ENCODE data around the gene ZNF445.
"Not testable (repeated sequence)": the region's sequence is repeated elsewhere in the genome, so short reads cannot be mapped to it uniquely, and the experiment has no call there.

The ZNF445 gene

DNA sequence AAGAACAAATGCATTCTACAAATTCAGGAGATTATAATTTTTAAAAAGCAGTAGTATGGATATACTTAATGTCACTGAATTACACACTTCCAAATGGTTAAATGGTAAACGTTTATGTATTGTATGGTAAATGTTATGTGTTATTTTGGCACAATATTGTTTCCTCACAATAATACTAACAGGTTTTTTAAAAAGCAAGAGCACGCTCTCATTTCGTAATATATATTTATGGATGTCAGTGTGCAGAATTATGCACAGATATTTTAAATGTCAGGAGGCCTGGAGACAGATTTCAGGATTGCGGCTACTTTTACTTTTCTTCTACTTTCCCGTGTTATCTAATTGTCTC, 533 bp downstream of the ZNF445 start:
- no peak for DNase-seq (ENCODE audit: low read depth in 4 of 4, low spot score in 1 of 4)

DNA sequence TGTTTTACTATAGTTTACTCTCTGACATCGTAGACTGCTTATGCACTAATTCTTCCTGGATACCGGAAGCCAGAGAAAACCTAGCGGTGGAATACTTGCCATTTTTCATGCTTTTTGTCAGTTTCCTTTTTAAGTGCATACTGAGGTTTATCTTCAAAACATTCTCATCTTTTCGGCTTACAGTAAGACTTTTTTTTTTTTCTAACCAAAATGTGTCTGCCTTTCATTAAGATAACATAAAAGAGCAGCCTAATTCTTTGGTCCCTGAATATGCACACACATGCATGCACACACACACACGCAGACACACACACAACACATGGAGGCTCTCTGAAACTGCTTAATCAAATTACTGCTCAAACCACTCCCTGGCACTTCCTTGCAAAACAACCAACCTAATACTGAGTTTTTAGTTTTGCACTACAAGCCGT, 1.3 kb downstream of the ZNF445 start:
- DNase-seq (ENCODE audit: low read depth in 4 of 4, low spot score in 1 of 4) = no peak

DNA sequence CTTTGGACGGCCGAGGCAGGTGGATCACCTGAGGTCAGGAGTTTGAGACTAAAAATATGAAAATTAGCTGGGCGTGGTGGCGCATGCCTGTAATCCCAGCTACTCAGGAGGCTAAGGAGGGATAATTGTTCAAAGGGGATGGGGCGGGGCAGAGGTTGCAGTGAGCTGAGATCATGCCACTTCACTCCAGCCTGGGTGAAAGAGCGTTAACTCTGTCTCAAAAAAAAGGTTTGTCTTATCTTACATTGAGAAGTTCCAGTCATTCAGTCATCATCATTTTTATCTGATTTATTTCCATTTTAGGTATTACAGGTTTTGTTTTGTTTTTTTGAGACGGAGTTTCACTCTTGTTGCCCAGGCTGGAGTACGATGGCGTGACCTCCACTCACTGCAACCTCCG, 2.6 kb downstream of the ZNF445 start:
- not testable (repeated sequence) for DNase-seq (ENCODE audit: low read depth in 4 of 4, low spot score in 1 of 4)

DNA sequence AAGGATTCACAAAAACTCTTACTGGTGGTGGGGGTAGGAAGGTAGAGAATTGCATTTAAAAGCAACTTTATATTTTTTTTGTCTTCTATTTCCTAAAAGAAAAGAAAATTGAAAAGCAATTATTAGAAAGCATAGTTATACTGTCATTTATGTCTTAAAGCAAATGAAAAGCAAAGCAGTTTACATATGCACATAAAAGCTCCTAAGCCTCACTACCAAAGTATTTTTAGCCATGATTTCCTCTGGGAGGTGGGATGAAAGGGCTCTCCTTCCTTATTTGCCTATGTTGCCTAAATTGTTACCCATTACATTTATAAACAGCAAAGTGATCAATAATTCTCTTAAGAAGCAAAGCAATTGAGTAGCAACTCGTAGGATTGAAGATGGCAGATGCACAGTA, 7.0 kb downstream of the ZNF445 start:
- no peak for DNase-seq (ENCODE audit: low read depth in 4 of 4, low spot score in 1 of 4)

DNA sequence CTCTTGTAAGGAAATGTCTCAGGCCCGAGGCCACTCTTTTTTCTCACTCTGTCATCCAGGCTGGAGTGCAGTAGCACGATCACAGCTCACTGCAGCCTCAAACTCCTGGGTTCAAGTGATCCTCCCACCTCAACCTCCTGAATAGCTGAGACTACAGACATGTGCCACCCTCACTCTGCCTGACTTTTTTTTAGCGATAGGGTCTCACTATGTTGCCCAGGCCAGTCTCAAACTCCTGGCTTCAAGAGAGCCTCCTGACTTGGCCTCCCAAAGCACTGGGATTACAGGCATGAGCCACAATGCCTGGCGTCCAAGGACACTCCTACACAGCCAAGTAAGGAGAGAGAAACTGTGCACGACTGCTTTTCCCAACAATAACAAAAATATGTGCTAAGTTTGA, 7.6 kb downstream of the ZNF445 start:
- no peak for DNase-seq (ENCODE audit: low read depth in 4 of 4, low spot score in 1 of 4)

DNA sequence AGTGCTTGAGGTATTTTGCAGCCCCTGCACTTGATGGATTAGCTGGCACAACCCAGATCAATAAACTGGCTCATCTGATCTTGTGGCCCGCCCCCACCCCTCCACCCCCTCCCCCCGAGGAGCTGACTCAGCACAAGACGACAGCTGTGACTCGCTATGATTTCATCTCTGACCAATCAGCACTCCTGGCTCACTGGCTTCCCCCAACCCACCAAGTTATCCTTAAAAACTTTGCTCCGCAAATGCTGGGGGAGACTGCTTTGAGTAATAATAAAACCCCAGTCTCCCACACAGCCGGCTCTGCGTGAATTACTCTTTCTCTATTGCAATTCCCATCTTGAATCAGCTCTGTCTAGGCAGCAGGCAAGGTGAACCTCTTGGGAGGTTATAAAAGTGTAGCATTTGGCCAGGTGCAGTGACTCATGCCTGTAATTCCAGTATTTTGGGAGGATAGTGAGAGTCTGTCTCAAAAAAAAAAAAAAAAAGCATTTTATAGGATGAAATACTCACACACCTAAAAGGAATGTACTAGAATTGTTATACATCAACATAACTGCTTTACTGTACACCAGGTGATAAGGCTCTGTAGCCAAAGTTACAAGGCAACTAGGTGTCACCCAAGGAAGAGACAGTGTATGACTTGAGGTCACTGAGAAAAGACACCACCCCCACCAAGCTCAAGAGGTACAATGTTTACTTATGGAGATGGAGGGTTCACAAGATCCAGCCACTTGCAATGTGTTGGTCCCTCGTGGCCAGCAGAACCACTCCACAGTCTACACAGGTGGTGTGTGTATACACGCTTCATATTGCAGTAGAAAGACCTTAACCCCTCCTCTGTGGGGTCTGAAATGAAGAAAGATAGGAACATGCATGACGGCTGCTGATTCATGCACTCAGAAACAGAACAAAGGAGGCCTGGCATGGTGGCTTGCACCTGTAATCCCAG, 8.6 kb downstream of the ZNF445 start:
- peak in 2 of 4 experiments; percentile 14 to 33 for DNase-seq (ENCODE audit: low read depth in 4 of 4, low spot score in 1 of 4)

DNA sequence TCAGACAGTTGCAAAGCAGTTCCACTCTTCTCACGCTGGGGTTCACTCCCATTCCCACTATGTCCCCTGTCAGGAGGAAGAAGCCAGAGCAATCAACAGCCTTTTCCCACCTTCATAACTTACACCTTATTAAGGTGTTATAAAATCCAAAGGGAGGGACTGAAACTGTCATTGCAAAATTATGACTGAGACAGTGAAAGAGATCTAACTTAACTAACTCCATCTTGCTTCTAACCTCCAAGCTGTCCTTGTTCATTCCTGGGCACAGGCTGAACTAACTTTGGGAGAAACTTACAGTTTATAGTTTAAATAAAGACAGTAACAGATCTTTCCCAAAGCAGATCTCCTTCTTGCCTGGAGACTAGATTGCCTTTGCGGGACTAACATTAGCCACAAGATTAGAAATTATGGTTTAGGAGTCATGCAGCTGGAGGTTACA, 9.4 kb downstream of the ZNF445 start:
- DNase-seq (ENCODE audit: low read depth in 4 of 4, low spot score in 1 of 4) = not testable (repeated sequence)

DNA sequence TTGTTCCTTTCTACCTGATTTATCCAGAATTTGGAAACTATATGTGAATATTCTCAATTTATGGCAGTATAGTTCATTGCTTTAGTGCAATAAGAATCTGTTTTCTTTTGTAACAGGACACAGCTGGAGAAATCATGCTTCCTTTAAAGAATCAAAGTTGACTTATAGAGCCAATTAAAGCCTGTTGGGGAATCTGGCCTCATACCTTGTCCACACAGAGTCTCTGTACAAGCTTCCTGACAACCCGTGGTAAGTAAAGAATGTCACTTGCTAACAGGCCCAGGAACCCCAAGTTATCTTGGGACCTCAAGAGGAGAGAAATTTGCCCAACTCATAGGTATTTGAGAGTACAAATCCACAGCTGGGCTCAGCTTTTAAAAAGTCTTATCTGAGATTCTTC, 10.2 kb downstream of the ZNF445 start:
- DNase-seq (ENCODE audit: low read depth in 4 of 4, low spot score in 1 of 4) = no peak

DNA sequence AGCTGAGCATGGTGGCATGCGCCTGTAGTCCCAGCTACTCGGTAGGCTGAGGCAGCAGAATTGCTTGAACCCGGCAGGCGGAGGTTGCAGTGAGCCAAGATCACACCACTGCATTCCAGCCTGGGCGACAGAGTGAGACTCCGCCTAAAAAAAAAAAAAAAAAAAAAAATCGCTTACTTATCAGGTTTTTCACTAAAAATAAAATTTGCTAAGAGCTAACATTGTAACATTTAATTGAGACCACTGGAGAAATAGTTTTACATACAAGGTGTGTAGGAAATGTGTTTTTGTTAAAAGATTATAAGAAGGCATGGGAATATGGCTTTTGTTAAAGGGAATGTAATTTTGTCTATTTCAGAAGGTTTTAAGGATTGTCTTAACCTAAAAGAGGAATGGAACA, 12.6 kb downstream of the ZNF445 start:
- not testable (repeated sequence) for DNase-seq (ENCODE audit: low read depth in 4 of 4, low spot score in 1 of 4)

DNA sequence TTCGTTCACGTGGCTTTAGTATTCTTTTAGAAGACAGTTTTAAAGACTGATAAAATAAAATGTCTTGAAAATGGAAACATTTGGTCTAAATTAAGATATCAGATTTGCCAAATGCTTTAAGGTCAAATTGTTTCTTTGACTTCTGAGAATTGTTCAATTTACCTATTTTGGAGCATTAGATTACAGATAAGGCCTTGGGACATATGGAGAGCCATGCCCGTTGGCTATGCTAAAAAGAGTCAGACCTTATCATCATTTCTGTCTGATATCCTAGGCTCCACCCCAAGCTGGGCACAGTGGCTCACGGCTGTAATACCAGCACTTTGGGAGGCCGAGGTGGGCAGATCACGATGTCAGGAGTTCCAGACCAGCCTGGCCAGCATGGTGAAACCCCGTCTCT, 13.0 kb downstream of the ZNF445 start:
- no peak for DNase-seq (ENCODE audit: low read depth in 4 of 4, low spot score in 1 of 4)

DNA sequence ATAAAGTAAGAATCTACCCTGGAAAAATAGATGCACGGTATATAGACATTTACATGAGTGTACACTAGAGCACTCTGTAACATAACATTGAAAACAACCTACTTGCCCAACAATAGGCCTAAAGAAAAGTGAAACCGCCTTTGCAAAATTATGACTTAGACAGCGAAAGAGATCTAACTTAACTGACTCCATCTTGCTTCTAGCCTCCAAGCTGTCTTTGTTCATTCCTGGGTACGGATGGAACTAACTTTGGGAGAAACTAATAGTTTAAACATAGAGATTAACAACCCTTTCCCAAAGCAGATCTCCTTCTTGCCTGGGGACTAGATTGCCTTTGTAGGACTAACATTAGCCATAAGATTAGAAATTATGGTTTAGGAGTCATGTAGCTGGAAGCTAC, 17.4 kb downstream of the ZNF445 start:
- DNase-seq (ENCODE audit: low read depth in 4 of 4, low spot score in 1 of 4) = not testable (repeated sequence)

DNA sequence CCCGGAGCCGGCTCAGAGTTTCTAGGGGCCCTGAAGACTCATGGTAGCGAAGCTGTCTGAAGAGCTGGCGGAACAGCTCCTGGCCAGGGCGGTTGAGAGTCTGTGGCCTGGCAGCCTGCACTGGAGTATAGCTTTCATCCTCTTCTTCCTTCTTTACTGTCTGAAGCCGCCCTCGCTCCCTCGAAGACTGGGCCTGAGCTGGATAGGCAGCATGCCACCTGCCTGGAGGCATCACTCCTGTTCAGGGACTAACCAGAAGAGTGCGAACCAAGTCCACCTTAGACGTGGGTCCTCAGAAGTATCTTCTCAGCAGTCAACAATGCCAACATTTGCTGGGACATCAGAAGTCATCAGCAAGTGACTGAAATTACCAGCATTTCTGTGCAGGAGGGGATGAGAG, 22.2 kb downstream of the ZNF445 start:
- no peak for DNase-seq (ENCODE audit: low read depth in 4 of 4, low spot score in 1 of 4)

DNA sequence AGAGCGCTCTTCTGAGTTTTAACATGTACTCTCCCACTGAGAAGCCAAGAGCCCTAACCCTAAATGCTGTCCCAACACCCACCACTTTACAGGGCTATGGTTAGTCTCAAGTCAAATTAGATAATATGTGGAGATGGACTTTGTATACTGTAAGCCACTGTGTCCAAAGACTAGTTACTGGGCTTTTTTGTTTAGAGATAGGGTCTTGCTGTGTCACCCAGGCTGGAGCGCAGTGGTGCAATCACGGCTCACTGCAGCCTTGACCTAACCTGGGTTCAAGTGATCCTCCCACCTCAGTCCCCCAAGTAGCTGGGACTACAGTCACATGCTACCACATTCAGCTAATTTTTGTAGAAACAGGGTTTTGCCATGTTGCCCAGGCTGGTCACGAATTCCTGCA, 23.2 kb downstream of the ZNF445 start:
- DNase-seq (ENCODE audit: low read depth in 4 of 4, low spot score in 1 of 4) = no peak

DNA sequence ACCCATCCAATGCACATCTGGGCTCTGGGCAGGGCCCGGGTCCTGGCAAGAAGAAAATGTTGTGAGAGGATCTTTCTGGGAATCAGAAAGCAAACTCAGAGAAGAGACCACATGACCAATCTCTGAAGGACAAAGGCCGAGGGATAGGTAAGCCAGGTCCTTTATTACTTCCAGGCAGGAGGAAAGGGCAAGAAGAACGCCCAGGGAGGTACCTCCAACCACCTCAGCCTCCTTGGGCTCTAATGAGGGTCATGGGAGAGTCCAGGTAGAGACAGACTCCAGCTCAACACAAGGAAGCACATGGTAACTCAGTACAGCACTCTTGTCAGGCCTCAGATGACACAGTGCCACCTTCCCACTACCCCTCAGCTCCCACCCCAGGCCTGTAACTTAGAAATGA, 26.0 kb downstream of the ZNF445 start:
- DNase-seq (ENCODE audit: low read depth in 4 of 4, low spot score in 1 of 4) = no peak

DNA sequence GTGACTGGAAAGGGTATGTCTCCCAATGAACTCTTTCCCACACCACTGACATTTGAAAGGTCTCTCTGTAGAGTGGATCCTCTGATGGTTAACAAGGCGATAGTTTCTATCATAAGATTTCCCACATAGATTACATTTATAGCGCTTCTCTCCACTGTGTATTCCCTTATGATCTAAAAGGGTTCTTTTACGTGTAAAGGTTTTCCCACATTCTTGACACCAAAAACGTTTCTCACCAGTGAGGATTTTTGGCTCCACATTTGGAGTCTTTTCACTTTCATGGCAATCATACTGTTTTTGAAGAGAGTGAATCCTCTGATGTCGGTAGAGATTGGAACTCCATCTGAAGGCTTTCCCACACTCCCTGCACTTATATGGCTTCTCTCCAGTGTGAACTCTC, 30.5 kb downstream of the ZNF445 start:
- no peak for DNase-seq (ENCODE audit: low read depth in 4 of 4, low spot score in 1 of 4)

DNA sequence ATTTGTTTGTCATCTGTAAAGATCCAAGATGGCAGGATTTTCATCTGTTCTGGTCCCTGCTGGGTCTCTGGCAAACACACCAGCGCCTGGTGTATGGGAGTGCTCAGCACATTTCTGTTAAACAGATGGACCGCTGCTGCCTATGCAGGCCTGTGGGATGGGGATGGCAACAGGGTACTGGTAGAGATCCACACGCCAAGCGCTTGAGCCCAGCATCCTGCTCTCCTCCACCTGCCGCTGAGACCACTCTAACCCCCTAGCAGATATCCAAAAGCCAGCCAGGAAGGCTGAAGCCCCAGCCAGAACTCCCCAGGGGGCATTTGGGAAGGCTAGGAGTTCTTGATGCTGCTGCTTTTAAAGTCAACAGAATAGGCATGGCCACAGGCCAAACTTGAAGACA, 31.7 kb downstream of the ZNF445 start:
- DNase-seq (ENCODE audit: low read depth in 4 of 4, low spot score in 1 of 4) = no peak

DNA sequence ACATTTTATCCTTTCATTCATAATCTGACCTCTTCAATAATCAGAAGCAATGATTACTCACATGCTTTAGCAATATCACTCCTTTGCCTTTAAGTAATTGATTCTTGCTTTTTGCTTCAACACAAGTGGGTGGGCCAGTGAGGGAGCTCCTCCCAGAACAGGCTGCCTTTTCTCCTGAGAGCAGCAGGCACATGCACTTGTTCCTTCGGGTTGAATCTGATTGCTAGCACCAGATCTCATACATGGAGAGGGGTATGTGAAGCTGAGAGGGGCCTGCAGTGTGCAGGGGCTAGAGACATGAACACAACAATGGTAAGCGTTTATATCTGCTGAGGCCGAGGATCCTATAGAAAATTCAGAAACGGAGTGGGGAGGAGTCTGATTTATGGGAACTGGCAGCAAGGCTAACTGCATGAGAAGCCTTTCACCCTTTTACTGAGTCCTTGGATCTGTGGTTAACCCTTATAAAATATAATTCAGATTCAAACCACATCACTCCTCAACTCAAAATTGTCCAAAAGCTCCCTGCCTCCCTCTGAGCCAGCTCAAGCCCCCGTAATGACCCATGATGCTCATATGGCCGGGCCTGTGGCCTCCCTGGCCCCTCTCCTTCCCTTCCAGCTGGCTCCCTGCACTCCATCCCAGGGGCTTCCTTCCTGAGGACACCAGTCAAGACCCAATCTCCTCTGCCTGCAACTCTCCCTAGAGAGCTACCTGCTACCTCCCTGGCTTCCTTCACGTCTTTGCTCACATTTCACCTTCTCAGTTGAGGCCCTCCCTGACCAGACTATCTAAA, 32.4 kb downstream of the ZNF445 start:
- DNase-seq (ENCODE audit: low read depth in 4 of 4, low spot score in 1 of 4) = no peak

DNA sequence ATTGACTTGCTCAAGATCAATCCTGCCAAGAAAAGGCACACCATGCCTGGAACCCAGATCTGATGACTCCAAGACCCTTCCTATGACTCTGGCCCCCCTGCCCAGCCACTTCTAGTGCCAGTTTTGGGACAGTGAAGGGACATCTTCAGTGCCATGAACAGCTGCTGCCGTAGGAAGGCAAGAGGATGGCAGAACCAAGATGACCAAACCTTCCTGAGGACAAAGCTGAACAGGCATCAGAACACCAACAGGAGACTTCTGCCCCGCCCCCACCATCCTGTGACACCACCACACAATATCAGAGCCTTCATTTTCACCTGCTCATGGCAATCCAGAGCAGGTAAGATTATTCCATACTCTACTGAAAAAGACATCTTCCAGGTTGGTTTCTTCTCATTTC, 33.0 kb downstream of the ZNF445 start:
- DNase-seq (ENCODE audit: low read depth in 4 of 4, low spot score in 1 of 4) = no peak

DNA sequence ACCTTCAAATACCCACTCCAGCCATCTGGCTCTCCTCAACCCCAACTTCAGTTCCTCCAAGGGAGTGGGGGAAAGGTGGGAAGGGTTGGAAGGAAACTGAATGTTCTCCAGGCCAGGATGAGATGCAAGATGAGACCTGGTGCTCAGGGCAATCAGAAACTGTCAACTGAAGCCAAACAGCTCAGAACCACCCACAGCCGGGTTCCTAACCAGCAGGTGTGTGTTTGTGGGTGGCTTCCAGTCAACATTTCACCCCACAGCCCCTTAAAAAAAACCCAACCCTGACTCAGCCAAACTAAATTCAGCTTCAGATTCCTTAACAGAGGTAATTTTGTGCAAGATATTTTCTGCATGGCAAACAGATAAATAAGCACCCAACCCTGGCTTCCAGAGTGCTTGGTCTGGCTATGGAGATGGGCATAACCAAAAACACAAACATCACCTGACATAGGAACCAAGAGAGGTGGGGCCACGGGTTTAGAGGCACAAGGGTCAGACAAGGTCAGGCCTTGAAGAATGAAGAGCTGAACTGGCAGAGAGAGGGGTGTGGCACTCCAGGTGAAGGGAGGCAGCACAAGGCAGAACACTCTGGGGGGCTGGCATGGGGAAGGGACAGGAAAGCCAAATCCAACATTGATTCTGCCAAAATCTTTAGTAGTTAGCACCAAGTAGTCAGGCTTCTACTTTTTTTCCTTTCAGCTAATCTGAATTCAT, 34.7 kb downstream of the ZNF445 start:
- DNase-seq (ENCODE audit: low read depth in 4 of 4, low spot score in 1 of 4) = no peak

DNA sequence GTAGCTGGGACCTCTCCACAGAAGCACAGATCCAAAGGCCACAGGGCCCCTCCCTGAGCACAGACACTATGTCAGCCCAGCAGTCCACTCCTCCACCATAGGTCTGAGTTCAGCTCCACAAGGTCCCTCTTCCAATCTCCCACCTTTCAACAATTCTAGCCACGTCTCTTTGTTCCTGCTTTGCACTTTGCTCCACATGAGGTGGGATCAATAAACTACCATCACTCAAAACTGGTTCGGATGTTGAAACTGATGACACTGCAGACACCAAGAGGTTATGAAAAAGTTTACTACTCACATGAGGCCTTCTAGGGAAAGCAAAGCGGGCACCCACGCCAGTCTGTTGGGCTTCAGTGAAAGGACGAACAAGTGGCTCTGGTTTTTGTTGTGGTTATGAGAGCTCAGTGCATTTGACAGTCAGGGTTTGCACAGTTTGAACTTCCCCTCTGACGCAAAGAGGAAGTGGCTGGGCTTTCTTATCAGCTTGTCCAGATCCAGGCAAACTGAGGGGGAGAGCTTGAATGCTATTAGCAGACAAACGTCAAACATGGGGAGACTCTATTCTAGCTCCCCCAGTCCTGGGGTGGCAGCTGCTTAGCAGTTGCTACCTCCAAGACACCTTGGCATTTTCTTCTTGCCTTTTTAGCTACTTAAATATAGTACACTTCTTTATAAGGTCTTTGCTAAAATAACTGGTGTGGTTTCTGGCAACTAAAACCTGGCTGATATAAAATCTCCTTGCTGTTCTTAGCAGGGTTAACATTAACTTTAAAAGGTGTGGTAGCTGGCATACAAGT, 37.8 kb downstream of the ZNF445 start:
- peak; percentile 7 to 54 (median 24) for DNase-seq (ENCODE audit: low read depth in 4 of 4, low spot score in 1 of 4)

DNA sequence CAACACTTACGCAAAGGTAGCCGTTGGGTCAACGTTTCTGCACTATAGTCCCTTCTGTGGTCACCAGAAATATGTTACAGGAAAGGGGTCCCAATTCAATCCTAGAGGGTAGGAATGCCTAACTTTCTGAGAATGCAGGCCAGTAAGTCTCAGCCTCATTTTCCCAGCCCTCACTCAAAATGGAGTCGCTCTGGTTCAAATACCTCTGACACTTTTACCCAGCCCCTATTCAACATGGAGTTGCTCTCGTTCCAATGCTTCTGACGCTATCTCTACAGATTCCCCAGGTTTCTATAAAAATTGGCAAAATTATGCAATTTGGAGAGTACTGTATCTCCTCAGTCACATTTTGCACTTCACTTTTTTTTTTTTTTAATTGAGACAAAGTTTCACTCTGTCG, 39.7 kb downstream of the ZNF445 start:
- DNase-seq (ENCODE audit: low read depth in 4 of 4, low spot score in 1 of 4) = no peak
